Esophagus squamous epithelium (tissue), 4 donors: Measurements from ENCODE around the gene LNPK.

Experiments used
- POLR2A ChIP-seq, 4 donors: fragments of 450-650 bp; IDR thresholded peaks; one replicate each; pipeline ENCODE4 v1.6.1; 2017; ENCODE audit warnings: antibody characterized with exemption in 4 of 4, mild to moderate bottlenecking in 4 of 4, moderate library complexity in 3 of 4
- TF ChIP-seq, protein P1 (sequence below), 6 experiments: fragments of 450-650 bp in 4 of 6; fragments of 200-600 bp in 2 of 6; sonication (generic) in 2 of 6; IDR thresholded peaks; one replicate each; pipeline ENCODE4 v1.5.1; 2016 to 2019; ENCODE audit warnings: antibody characterized with exemption in 6 of 6, mild to moderate bottlenecking in 4 of 6, moderate library complexity in 4 of 6

- TF ChIP-seq, protein P1, sequence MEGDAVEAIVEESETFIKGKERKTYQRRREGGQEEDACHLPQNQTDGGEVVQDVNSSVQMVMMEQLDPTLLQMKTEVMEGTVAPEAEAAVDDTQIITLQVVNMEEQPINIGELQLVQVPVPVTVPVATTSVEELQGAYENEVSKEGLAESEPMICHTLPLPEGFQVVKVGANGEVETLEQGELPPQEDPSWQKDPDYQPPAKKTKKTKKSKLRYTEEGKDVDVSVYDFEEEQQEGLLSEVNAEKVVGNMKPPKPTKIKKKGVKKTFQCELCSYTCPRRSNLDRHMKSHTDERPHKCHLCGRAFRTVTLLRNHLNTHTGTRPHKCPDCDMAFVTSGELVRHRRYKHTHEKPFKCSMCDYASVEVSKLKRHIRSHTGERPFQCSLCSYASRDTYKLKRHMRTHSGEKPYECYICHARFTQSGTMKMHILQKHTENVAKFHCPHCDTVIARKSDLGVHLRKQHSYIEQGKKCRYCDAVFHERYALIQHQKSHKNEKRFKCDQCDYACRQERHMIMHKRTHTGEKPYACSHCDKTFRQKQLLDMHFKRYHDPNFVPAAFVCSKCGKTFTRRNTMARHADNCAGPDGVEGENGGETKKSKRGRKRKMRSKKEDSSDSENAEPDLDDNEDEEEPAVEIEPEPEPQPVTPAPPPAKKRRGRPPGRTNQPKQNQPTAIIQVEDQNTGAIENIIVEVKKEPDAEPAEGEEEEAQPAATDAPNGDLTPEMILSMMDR (IDR thresholded peaks at IDR 0.05): no peak
- TF ChIP-seq POLR2A (IDR thresholded peaks at IDR 0.05): no peak
Observed at GRCh38 chr2:175948191-175948590, 53.9 kb downstream of the LNPK start.
